GM18520 (cell line): ENCODE results near the gene IGSF1.
"Not testable (repeated sequence)": the region's sequence is repeated elsewhere in the genome, so short reads cannot be mapped to it uniquely, and the experiment has no call there.

Source experiments
- ATAC-seq: cut with Tn5 transposase; IDR thresholded peaks from one replicate; pipeline ENCODE4 v1.9.1; 2021; ENCODE audit not compliant: unreplicated experiment

IGSF1 gene

DNA sequence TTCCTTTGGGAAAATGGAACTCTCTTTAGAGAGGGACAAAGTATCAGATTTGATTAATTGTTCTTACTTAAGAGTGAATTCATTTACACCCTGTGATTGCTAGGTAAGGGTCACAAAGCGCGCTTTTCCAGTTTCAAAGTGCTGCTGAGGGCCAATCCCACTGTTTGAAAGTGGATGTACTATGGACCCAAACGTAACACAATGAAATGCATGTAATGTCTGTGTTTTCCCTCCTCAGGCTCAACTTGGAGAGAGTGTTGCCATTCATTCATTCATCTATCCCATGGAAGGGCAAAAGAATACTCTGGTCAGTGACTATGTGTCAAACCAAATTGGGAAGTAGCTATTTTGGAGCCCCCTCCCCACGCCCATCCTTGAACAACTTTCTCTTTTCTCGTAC lies 16.1 kb downstream of the IGSF1 start:
- no peak for ATAC-seq

DNA sequence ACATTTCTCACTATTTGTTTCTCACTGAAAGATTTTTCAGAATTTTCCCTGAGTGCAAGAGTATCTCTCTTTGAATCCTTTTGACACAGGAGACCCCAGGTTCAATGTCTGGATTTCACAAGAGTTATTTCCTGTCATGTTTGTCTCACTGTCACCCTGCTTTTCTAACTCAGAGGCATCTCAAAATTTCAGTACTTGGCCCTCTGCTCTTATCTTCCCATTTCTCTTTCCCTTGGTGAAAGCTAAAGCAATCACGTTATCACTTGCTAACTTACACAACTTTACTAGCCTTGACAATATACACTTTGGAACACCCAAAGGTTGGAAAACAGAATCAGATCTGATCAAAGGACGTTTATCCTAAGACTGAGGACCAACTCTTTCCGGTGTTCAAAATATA lies 17.3 kb downstream of the IGSF1 start:
- no peak for ATAC-seq

DNA sequence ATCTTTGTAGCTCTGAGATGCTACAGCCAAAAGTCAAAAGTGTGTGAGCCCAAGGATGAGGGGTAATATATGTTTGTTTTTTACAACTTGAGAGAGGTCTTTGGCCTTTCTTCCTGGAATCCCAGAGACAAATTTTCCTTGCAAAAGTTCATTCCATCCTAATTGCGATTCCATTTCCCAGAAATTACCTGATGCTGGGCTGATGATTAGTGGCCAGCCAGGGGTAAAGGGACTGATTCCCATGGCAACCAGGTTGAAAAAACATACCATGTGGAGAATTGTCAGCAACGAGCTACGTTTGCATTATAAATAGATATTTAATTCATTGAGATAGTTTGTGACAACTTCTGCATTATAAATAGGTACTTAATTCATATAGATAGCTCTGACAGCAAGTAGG lies 17.8 kb downstream of the IGSF1 start:
- no peak for ATAC-seq

GRCh38 chrX:131270080-131270479 lies 19.0 kb downstream of the IGSF1 start:
- ATAC-seq = no peak

DNA sequence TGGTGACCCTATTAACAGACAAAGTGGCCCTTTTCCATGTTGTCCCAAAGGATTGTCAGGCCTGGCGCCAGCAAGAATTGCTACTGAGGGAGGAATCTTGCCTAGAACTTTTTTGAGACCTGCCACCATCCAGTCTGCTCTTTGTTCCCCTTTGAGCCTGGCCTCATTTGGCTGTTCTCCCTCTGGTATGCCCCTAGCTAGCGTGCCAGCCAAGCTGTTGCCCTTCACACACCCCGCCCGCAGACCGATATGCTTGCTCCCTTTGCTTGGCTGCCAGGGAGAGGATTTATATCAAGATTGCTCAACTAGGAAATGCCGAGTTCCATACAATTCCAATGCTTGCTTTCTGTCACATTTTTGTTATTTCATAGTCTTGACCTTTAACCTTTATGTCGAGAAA lies 24.4 kb downstream of the IGSF1 start:
- no peak for ATAC-seq

DNA sequence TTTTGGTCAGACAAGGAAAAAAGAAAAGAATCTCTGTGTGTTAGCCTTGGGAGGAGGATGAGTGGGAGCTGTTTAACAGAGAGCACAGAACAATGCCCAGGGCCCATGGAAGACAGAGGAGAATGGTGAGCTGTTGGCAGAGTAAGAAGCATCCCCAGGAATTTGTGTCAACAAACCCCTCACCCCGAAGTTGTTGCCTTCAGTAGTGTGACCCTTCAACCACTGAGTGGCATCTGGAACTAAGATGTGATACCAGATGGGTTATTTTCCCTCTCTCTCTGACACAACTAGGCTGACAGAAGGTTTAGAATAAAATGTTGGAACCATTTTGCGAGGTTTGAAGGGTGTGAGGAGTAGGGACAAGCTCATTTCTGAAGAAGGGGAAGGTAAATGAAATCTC lies 25.1 kb downstream of the IGSF1 start:
- ATAC-seq = no peak

- no peak for ATAC-seq
Measured at GRCh38 chrX:131262738-131263679, 26.1 kb downstream of the IGSF1 start.

- no peak for ATAC-seq
Measured at GRCh38 chrX:131262200-131262599, 26.9 kb downstream of the IGSF1 start.

DNA sequence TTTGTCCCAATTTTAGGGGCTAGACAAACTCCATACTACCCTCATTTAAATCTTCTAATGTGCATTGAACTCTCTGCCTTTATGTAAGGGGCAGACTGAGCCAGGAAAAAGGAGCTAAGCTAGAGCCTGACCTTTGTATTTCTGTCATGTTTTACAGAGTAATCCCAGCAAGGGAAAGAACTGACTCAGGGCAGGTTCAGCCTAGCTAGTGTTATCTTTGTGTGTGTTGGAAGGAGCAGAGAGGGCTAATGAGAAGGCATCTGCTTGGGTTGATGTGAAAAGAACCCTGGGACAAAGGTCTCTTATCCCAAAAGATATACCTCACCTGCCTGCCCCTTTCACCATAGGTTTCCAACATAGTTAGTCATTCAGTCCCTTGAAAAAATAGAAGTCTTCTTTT lies 31.7 kb downstream of the IGSF1 start:
- no peak for ATAC-seq

GRCh38 chrX:131250984-131251738 lies 37.9 kb downstream of the IGSF1 start:
- not testable (repeated sequence) for ATAC-seq

GRCh38 chrX:131239057-131239456 lies 50.0 kb downstream of the IGSF1 start:
- no peak for ATAC-seq

GRCh38 chrX:131237363-131237762 lies 51.7 kb downstream of the IGSF1 start:
- no peak for ATAC-seq

- ATAC-seq = no peak
Measured at GRCh38 chrX:131235768-131236545, 53.1 kb downstream of the IGSF1 start.

DNA sequence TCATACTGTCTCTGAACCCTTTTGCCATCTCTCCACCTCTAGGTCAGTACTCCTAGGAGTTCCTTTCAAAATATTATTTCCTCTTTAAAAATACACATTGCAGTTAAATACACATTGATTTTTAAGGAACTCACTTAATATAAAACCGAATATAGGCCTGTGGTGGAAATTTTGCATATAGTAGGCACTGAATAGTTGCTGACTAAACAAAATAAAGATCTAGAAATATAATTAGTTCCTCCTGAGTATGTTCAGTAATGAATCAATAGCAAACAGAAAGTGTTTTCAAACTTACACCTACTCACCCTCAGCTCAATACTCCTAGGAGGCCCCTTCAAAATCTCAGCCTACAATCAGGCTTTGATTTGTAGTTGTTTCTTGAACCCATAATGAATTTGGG lies 61.5 kb downstream of the IGSF1 start:
- ATAC-seq = no peak

DNA sequence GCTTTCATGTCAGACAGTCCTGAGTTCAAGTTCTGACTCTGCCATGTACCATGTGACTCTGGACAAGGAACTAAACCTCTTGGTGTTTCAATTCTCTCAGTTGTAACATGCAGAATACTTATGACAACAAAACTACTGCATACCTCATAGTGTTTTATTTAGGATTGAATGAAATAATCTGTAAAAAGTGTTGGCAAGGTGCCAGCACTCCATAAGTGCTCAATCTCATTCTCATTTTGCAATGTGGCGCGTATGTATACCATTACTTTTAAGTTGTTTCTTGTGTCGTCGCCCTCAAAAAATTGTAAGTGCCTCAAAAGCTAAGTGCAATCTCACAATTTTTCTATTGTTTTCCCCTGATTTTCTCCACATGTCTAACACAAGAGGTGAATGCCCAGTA lies 62.5 kb downstream of the IGSF1 start:
- no peak for ATAC-seq

- ATAC-seq = no peak
Measured at GRCh38 chrX:131225078-131225477, 64.0 kb downstream of the IGSF1 start.
